Mononuclear cell (primary cell): Measurements from ENCODE around the gene EIF1AX. TPM values are rescaled to one million over a fixed set of nuclear protein-coding genes. Genes with fewer than 3 reads are reported as not detected.
"Not testable (repeated sequence)": the region's sequence is repeated elsewhere in the genome, so short reads cannot be mapped to it uniquely, and the experiment has no call there.

Source experiments
- H3K27me3 ChIP-seq: 2 replicates; pipeline ENCODE4 v1.6.0; 2011; ENCODE audit warnings: low read length, control low read depth; ENCODE audit not compliant: insufficient read depth
- H3K4me1 ChIP-seq: 2 replicates; pipeline ENCODE4 v1.5.1; 2011; ENCODE audit warnings: mild to moderate bottlenecking, low read length, control low read depth; ENCODE audit not compliant: insufficient read depth
- H3K4me3 ChIP-seq: 2 replicates; pipeline ENCODE4 v1.5.1; 2011; ENCODE audit warnings: mild to moderate bottlenecking, low read length, moderate library complexity
- H3K9me3 ChIP-seq: 2 replicates; pipeline ENCODE4 v1.5.1; 2011; ENCODE audit warnings: low read depth, mild to moderate bottlenecking, control low read depth, low read length
- total RNA-seq: library from RNA; depleted of rRNA; stranded (reverse); fragments of >200 nt; gene quantifications from one replicate; pipeline ENCODE4 v1.2.3, GENCODE V29; 2012

EIF1AX gene
- total RNA-seq, 1 donor: 44.8 TPM

DNA sequence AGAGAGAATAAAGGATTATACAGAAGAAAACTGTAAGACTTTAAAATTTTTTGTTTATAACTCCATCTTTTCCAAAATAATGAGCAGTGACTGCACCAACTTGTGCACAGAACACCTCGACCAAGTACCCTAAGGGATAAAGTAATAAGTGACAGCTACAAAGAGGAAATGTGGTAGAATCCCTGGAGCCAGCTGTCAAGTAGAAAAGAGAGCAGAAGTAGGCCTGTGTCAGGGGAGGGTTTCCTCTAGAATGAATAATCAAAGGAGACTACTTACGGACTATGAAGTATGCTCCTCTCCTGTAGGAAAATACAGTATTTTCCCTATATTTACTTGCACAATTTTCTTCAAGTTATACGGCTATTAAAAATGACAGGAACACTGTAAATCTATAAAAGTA is 1.2 kb downstream of the EIF1AX start:
- Histone ChIP-seq H3K27me3 (no peaks in the 10 kb centered on the region), H3K4me3 (peak overlapping the region; percentile 80), H3K9me3 (no peaks in the 10 kb centered on the region), H3K4me1 (peaks cover 15% of the 10 kb centered on the region)

DNA sequence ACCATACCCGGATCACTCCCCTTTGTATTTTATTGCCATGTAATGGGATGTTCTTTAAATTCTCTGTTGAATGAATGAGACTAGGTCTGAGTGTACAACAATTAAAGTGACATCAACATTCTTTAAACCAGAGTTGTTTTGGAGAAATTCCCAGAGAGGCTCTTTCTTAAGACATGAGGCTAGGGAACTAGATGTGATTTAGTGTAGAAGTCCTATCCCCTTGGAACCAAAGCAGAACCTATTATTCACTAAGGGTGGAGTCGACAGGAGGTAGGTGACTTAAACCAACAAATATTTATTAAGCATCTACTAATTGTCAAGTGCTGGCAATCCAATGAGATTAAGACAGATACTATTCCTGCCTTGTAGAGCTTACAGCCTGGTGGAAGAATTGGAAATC is 1.7 kb downstream of the EIF1AX start:
- Histone ChIP-seq H3K4me1 (peaks cover 15% of the 10 kb centered on the region), H3K4me3 (no peak overlapping the region), H3K27me3 (no peaks in the 10 kb centered on the region), H3K9me3 (no peaks in the 10 kb centered on the region)

DNA sequence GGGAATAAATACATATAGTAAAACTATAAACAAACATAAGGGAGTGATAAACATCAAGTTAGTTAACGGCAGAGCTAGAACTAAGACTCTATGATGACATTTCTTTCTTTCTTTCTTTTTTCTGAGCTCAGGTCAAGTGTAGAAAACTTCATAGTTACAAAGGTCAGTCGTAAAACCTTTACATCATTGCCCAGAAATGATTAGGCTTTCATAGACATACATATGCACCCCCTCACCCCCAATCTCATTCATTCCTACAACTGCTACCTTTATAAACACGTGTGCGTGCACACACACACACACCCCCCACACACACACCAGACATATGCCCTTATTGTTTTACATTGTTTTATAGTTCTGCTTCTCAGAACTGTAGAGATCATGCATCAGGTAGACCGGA is 5.7 kb downstream of the EIF1AX start:
- H3K4me1 ChIP-seq: peaks cover 18% of the 10 kb centered on the region
- H3K4me3 ChIP-seq: no peak overlapping the region
- no peaks in the 10 kb centered on the region for H3K27me3 ChIP-seq
- no peaks in the 10 kb centered on the region for H3K9me3 ChIP-seq

DNA sequence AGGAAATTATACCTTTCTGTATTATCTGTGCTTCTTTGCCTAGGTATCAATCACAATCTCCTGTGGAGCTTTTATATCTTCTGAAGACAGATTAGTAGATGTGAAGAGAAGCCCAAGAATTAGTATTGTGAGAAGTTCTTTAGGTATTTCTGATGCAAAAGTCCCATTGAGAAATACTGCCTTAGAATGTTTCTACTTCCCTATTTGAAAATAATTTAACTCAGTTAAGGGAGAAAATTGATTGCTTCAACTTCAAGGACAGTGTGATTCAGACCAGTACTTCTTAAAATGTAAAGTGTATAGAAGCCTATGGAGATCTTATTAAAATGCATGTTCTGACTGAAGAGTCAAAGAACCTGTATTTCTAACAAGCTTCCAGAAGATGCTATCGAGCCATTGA is 9.0 kb downstream of the EIF1AX start:
- peaks cover 3% of the 10 kb centered on the region for H3K4me1 ChIP-seq
- H3K4me3 ChIP-seq: no peak overlapping the region
- no peaks in the 10 kb centered on the region for H3K27me3 ChIP-seq
- H3K9me3 ChIP-seq: no peaks in the 10 kb centered on the region

DNA sequence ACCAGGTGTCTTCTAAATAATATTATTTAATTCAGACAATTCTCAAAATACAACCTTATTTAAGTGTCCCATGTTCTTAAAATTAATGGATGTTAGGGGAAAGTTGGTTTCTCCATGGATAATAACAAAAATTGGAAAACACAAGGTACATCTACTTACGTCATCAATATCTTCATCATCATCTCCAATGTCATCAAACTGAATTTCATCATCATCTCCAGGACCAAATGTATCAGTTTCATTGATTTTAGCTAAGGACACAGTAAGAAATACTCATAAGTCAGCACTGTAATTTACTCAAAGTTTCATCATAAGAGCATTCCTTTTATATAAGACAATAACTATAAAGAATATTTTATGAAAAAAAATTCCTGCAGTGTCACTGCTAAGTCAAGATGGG is 11.3 kb downstream of the EIF1AX start:
- Histone ChIP-seq H3K4me1 (peaks cover 3% of the 10 kb centered on the region), H3K27me3 (no peaks in the 10 kb centered on the region), H3K4me3 (no peak overlapping the region), H3K9me3 (no peaks in the 10 kb centered on the region)

DNA sequence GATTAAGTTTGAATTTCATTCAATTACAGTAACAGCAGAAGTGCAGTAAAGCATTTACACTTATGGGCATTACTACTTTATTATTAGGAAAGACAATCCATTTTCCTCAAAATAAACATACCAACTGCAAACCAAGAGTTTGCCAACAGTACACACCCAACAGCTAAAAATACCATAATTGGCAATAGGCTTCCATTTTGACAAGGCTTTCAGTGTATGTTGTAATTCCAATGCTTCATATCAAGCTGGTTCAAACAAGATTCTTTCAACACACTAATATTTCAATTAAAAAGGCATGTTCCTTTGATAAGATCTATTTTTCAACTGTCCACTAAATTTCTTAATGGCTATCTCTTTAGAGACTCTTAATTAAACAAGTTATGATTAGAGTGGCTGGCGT is 12.1 kb downstream of the EIF1AX start:
- Histone ChIP-seq H3K4me3 (no peak overlapping the region), H3K4me1 (peaks cover 3% of the 10 kb centered on the region), H3K9me3 (no peaks in the 10 kb centered on the region), H3K27me3 (no peaks in the 10 kb centered on the region)

DNA sequence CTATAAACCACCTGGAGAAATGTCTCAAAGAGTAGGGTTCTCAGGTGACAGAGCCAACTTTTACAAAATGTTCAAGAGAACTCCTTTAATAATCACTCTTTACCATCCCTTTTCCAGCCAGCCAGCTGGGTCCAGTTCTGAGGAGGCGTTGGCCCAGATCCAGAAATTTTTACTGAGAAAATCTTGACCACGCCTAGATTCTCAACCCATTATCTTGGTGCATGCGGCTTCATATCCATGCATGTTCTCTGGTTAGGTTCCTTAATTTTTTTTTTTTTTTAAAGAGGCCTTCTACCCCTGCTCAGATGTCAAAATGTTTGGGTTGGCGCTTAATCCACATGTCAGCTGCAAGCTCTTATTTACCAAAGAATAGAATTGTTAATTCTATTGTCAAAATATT is 13.0 kb downstream of the EIF1AX start:
- H3K9me3 ChIP-seq: no peaks in the 10 kb centered on the region
- H3K4me3 ChIP-seq: no peak overlapping the region
- H3K4me1 ChIP-seq: peaks cover 3% of the 10 kb centered on the region
- no peaks in the 10 kb centered on the region for H3K27me3 ChIP-seq

DNA sequence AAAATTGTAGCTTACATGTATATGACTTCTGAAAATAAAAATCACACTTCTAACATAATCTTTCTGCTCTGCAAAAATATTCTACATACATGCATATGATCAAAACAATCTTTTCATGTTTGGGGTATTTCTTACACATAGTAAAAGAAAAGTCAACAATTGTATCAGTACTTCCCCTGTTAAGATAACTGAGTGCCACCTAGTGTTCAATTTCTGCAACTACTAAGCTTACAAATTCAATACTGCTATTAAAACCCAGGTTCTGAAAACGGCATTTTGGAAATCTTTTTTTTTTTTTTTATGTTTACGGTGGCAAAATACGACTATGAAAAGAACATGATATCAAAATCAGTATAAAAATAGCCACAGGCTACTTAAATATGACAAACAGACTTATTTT is 14.2 kb downstream of the EIF1AX start:
- H3K27me3 ChIP-seq, H3K9me3 ChIP-seq, H3K4me3 ChIP-seq, H3K4me1 ChIP-seq: not testable (repeated sequence)

DNA sequence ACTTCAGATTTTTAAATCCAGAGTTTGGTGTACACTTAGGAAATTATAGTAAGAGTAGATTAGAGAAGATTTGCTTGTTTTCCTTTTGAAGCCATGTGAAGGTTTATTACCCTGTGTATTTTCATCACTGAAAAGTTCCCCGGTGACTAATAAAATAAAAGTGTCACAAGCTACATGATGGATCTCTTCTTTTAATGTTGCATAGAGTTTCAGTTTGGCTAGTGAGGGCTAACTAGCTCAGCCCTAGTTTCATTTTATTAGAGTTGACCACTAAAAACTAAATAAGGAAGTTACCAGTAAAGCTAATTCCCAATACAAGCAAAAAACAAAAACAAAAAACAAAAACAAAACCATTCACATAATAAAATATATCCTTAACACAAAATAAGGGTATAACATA is 14.8 kb downstream of the EIF1AX start:
- not testable (repeated sequence) for H3K4me3 ChIP-seq, H3K9me3 ChIP-seq, H3K27me3 ChIP-seq, H3K4me1 ChIP-seq

DNA sequence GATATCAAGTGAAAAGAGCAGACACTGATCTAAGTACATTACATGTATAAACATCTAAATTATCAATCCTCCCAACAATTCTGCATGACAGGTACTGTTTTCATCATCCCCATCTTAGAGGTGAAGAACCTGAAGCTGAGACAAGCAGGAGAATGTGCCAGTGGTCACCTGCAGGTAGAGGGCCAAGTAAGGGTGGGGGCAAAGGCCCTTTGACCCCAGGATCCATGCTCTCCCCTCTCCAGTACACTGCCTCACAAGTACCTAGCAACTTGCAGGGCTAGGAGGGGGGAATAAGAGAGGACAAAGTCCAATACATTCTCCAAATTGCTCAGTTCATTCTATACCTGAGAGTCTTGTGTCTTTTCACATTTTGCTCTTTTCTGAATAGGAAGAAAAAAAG is 16.7 kb downstream of the EIF1AX start:
- no peak overlapping the region for H3K4me3 ChIP-seq
- no peaks in the 10 kb centered on the region for H3K9me3 ChIP-seq
- H3K27me3 ChIP-seq: no peaks in the 10 kb centered on the region
- no peaks in the 10 kb centered on the region for H3K4me1 ChIP-seq

DNA sequence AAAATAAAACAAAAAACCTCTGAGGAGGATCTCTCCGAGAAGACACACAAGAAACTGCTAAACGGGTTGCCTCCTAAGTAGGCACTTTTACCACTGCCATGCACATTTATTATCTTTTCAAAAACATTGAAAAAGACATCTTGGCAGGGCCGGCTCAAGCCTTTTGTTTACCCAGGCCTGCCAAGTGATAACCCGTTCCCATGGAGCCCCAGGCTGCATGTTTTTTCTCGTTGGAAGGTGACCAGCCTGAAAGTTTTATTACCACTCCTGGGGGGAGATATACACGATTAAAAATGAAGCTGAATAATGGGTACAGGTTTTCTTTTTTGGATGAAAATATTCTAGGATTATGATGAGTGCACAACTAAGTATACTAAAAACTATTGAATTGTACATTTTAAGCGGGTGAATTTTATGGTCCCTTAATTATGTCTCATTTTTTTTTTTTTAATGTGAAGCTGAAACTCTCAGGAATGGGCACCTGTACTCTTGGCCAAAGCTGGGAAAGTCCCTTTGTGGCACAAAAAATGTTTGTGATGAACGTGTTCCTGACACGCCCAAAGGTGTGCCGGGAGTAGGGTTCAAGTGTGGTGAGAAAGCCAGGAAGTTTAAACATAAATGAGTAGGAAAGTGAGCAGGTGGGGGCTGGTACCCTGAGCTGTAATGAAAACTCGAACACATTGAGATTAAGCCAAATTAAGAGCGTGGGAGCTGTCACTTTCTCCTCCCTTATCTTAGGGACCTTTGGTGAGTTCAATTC is 23.4 kb downstream of the EIF1AX start:
- Histone ChIP-seq H3K9me3 (no peaks in the 10 kb centered on the region), H3K4me3 (no peak overlapping the region), H3K27me3 (peaks cover 19% of the 10 kb centered on the region), H3K4me1 (no peaks in the 10 kb centered on the region)

DNA sequence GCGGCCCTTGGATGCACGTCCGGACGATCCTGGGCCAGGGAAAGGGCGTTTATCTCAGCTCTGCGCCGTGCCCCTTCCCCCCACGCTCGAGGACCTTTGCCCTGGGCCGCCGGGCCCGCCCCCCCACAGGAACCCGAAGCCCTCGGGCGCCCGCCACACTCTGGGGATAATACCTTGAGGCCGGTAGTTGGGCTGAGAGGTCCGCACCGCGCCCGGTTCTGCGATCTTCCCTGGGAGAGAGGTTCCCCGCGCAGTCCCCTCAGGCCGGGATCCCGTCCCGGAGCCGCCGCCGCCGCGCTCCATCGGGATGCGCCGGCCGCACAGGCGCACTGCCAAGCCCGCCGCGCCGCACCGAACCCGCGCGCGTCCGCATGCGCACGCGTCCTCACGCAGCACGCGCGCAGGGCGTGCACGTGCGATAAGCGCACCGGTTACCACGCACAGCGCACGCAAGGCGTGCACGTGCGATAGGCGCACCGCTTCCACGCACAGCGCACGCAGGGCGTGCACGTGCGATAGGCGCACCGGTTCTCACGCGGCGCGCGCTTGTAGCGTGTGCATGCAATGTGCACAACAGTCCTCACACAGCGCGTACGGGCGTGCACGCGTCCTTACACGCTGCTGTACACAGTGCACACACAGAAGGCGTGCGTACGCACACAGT is 24.9 kb downstream of the EIF1AX start, which contains the start of gene MAP7D2:
Gene MAP7D2 (minus strand): TSS at position 331 of the 664 bp plus-strand sequence. CDS start 28 bp downstream, at position 303.
- Histone ChIP-seq H3K9me3 (no peaks in the 10 kb centered on the region), H3K4me3 (no peak within 1 kb of the TSS), H3K27me3 (peaks cover 19% of the 10 kb centered on the region), H3K4me1 (no peaks in the 10 kb centered on the region)

DNA sequence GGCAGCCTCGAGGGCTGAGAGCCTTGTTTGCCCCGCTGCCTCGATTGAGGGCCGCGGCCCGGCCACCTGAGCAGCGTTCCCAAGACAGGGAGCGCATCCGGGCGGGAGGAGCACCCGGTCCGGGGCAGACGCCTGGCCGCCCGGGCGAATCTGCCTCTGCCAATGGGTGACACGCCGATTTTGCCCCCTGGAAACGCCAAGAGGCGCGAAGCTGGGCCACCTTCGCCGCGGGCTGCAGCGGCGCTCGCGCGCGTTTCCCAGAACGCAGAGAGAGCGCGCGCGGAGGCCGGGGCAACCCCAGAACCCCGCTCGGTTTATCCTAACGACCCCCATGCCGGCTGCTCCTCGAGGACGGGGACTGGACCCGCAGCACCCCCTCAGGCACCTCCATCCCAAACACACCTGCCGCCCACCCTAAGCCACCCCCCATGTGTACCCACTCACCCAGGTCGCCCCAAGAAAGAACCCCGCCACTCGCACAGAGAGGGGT is 25.5 kb downstream of the EIF1AX start:
- Histone ChIP-seq H3K9me3 (no peaks in the 10 kb centered on the region), H3K4me1 (no peaks in the 10 kb centered on the region), H3K4me3 (no peak overlapping the region), H3K27me3 (peaks cover 19% of the 10 kb centered on the region)

DNA sequence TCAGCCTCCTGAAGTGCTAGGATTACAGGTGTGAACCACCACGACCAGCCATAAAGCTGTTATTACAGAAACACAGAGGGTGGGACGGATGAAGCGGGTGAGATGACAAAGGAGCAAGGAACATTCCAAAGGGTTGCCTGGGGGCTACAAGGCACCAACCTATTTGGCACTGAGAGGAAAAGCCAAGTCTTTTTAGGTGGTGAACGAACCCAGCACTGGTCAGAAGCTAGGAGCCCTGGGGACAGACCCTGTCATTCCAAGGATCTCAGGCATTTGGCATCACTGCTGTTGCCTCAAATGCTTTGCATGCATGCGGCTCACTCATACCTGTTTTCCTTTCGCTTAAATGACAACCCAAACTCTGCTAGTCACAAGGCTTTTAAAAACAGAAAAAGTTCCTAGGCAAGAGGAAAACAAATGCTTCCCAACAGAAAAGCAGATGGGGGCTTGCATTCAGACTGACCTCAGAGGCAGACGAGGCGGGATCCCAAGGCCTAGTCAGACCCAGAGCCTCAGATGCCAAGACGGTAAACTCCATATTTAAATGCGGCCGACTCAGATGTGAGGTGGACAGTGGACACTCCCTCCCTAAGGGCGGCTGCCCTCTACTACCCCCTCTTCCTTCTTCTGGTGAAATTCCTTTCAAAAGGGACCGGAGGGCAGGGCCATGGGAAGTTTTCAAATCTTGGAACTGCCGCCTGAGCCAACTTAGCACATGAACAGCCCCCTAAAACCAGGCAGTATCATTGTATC is 29.4 kb downstream of the EIF1AX start:
- no peak overlapping the region for H3K4me3 ChIP-seq
- no peaks in the 10 kb centered on the region for H3K9me3 ChIP-seq
- peaks cover 17% of the 10 kb centered on the region for H3K27me3 ChIP-seq
- no peaks in the 10 kb centered on the region for H3K4me1 ChIP-seq

DNA sequence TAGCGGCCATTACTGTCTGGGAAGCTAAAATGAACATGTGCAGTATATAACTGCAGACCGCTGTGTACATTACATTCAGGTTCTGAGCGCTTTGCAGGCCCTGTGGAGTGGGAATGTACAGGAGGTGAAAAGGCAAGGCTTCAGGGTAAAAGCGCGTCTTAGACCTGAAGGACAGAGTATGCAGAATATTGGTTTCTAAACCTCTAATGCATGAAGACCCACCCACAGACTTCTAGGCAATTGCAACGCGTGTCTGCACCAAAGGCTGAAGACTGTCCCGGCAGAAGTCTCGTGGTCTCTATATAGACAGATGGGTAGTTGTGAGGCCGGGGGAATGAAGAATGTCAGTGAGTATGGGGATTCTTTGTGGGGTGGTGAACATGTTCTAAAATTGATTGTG is 30.4 kb downstream of the EIF1AX start:
- H3K4me1 ChIP-seq: no peaks in the 10 kb centered on the region
- peaks cover 14% of the 10 kb centered on the region for H3K27me3 ChIP-seq
- no peak overlapping the region for H3K4me3 ChIP-seq
- H3K9me3 ChIP-seq: no peaks in the 10 kb centered on the region
